H7 (cell line): ENCODE data around the gene C19orf85. TPM values are rescaled to one million over a fixed set of nuclear protein-coding genes. Genes with fewer than 3 reads are reported as not detected.

Experiments
- DNase-seq: peaks from one replicate; pipeline ENCODE4 v3.0.0; 2012
- H3K27me3 ChIP-seq: 2 replicates; pipeline ENCODE4 v1.6.0; 2011; ENCODE audit warnings: mild to moderate bottlenecking, low read length; ENCODE audit not compliant: control insufficient read depth, insufficient read depth
- H3K36me3 ChIP-seq: replicated peaks from 2 replicates; pipeline ENCODE4 v1.5.1; 2011; ENCODE audit warnings: low read length; ENCODE audit not compliant: control insufficient read depth, insufficient read depth
- H3K4me3 ChIP-seq: 2 replicates; pipeline ENCODE4 v1.5.1; 2011; ENCODE audit warnings: low read depth, mild to moderate bottlenecking, control low read depth, low read length, moderate library complexity; ENCODE audit not compliant: insufficient read depth
- total RNA-seq: library from RNA; depleted of rRNA; stranded (reverse); fragments of >200 nt; shearing (Covaris generic); gene quantifications from 2 replicates; pipeline ENCODE4 v1.2.3, GENCODE V29; 2014

Gene C19orf85
- total RNA-seq, 1 experiment from 2014 or later: 3.7 TPM

- no peaks in the 10 kb centered on the region for H3K27me3 ChIP-seq
- no peaks in the 10 kb centered on the region for H3K36me3 ChIP-seq
- peak; percentile 60 for DNase-seq
- no peak overlapping the region for H3K4me3 ChIP-seq
Measured at GRCh38 chr19:55493052-55493644, 28.6 kb upstream of the C19orf85 start.

GRCh38 chr19:55492362-55492944, 27.9 kb upstream of the C19orf85 start:
- H3K27me3 ChIP-seq: no peaks in the 10 kb centered on the region
- no peak overlapping the region for H3K4me3 ChIP-seq
- no peaks in the 10 kb centered on the region for H3K36me3 ChIP-seq
- DNase-seq: peak; percentile 36

- Histone ChIP-seq H3K27me3 (no peaks in the 10 kb centered on the region), H3K4me3 (no peak overlapping the region), H3K36me3 (no peaks in the 10 kb centered on the region)
- peak; percentile 48 for DNase-seq
Measured at GRCh38 chr19:55491546-55492360, 27.2 kb upstream of the C19orf85 start.

GRCh38 chr19:55490478-55491432, 26.2 kb upstream of the C19orf85 start:
- DNase-seq: peak; percentile 68
- Histone ChIP-seq H3K4me3 (no peak overlapping the region), H3K36me3 (no peaks in the 10 kb centered on the region), H3K27me3 (no peaks in the 10 kb centered on the region)

- DNase-seq: peak; percentile 66
- no peak overlapping the region for H3K4me3 ChIP-seq
- no peaks in the 10 kb centered on the region for H3K27me3 ChIP-seq
- H3K36me3 ChIP-seq: no peaks in the 10 kb centered on the region
Measured at GRCh38 chr19:55489711-55490477, 25.3 kb upstream of the C19orf85 start.

GRCh38 chr19:55488986-55489710, 24.6 kb upstream of the C19orf85 start:
- Histone ChIP-seq H3K4me3 (peak overlapping the region; percentile 2; the same call in 1 of the 2 replicates), H3K27me3 (no peaks in the 10 kb centered on the region)
- peak; percentile 93 for DNase-seq

GRCh38 chr19:55487924-55488687, 23.6 kb upstream of the C19orf85 start, which contains the start of gene SSC5D:
SSC5D (plus strand) TSS chr19:55488436; CDS start chr19:55488590, 154 bp downstream.
- no peaks in the 10 kb centered on the region for H3K27me3 ChIP-seq
- H3K4me3 ChIP-seq: peak within 1 kb of the TSS; percentile 33
- peak; percentile 89 for DNase-seq
- no peaks in the 10 kb centered on the region for H3K36me3 ChIP-seq

More at GRCh38 chr19:55488986-55489710, 24.6 kb upstream of the C19orf85 start:
- no peaks in the 10 kb centered on the region for H3K36me3 ChIP-seq

- H3K4me3 ChIP-seq: 0 out of 2 replicates have a peak overlapping the region, but pooled peaks have one; percentile 11
Measured at GRCh38 chr19:55486971-55487923, 22.7 kb upstream of the C19orf85 start.

GRCh38 chr19:55486043-55486970, 21.8 kb upstream of the C19orf85 start:
- DNase-seq: peak; percentile 73
- H3K36me3 ChIP-seq: no peaks in the 10 kb centered on the region
- no peaks in the 10 kb centered on the region for H3K27me3 ChIP-seq
- H3K4me3 ChIP-seq: no peak overlapping the region

More at GRCh38 chr19:55486971-55487923, 22.7 kb upstream of the C19orf85 start:
- Histone ChIP-seq H3K36me3 (no peaks in the 10 kb centered on the region), H3K27me3 (no peaks in the 10 kb centered on the region)
- DNase-seq: peak; percentile 80

GRCh38 chr19:55485439-55486011, 21.0 kb upstream of the C19orf85 start:
- Histone ChIP-seq H3K4me3 (peak overlapping the region; percentile 80), H3K36me3 (no peaks in the 10 kb centered on the region), H3K27me3 (no peaks in the 10 kb centered on the region)
- DNase-seq: no peak
